SH-SY5Y (cell line): Measurements from ENCODE around the gene RNH1.

Source experiments
- GATA2 ChIP-seq: IDR thresholded peaks from 2 replicates; pipeline ENCODE4 v1.6.1; 2011; ENCODE audit warnings: mild to moderate bottlenecking, low read depth, low read length
- GATA3 ChIP-seq: IDR thresholded peaks from 2 replicates; pipeline ENCODE4 v1.6.1; 2011; ENCODE audit warnings: low read depth, mild to moderate bottlenecking, low read length, moderate library complexity

- TF ChIP-seq GATA3 (no peak), GATA2 (no peak)
These were observed 44.1 kb upstream of the RNH1 start for GRCh38 chr11:551131-551530.
